GM21529 (cell line): Measurements from ENCODE around the gene EAPP.
"Not testable (repeated sequence)": the region's sequence is repeated elsewhere in the genome, so short reads cannot be mapped to it uniquely, and the experiment has no call there.

Experiments used
- ATAC-seq: cut with Tn5 transposase; IDR thresholded peaks from one replicate; pipeline ENCODE4 v1.9.1; 2021; ENCODE audit not compliant: unreplicated experiment

The EAPP gene

GRCh38 chr14:34488528-34488927, 51.0 kb downstream of the EAPP start:
- no peak for ATAC-seq

DNA sequence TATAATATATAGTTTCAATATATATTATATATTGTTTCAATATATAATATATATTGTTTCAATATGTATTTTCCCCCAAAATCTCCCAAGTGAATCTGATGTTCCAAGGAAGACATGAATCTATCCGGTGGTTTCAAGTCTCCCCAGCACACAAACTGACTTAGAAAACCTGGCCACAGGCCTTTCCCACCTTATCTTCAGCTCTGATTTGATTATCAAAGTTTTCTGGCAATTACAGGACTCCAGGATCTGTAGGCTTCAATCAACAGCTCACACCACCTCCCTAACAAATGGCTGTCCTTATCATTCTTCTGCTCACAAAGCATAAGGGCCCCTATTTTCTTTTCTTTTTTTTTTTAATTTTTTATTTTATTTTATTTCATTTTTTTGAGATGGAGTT, 54.8 kb downstream of the EAPP start:
- no peak for ATAC-seq

DNA sequence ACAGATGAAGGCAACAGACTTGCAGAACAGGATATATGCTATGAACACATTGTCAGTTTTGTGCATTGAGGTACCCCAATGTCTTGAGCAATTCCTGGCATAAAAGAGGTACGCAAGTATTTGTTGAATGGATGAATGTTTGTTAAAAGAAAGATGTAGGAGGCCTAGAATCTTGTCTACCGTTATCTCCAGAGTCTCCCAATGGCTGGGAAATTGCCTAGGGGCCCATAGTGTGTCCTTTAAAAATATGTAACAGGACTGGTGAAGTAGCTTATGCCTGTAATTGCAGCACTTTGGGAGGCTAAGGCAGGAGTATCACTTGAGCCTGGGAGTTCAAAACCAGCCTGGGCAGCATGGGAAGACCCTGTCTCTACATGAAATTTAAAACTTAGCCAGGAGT, 57.0 kb downstream of the EAPP start:
- no peak for ATAC-seq

DNA sequence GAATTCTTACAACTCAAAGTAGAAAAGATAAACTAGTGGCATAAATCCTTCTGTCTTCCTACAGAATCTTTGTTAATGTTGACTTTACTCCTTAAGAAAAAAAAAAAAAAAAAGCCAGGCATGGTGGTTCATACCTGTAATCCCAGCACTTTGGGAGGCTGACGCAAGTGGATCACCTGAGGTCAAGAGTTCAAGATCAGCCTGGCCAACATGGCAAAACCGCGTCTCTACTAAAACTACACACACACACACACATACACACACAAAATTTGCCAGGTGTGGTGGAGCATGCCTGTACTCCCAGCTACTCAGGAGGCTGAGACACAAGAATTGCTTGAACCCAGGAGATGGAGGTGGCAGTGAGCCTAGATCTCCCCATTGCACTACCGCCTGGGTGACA, 59.8 kb downstream of the EAPP start:
- no peak for ATAC-seq

DNA sequence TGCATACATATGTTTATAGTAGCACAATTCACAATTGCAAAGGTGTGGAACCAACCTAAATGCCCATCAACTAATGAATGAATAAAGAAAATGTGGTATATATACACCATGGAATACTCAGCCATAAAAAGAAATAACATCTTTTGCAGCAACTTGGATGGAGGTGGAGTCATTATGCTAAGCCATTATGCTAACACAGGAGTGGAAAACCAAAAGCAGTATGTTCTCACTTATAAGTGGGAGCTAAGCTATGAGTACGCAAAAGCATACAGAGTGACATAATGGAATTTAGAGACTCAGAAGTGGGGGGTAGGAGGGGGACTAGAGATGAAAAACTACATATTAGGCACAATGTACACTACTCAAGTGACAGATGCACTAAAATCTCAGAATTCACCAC, 61.2 kb downstream of the EAPP start:
- ATAC-seq: no peak

DNA sequence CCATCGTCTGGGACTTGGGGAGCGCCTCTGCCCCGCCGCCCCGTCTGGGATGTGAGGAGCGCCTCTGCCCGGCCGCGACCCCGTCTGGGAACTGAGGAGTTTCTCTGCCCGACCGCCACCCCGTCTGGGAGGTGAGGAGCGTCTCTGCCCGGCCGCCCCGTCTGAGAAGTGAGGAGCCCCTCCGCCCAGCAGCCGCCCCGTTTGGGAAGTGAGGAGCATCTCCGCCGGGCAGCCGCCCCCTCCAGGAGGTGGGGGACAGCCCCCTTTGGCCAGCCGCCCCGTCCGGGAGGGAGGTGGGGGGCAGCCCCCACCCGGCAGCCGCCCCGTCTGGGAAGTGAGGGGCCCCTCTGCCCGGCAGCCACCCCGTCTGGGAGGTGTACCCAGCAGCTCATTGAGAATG, 63.5 kb downstream of the EAPP start:
- not testable (repeated sequence) for ATAC-seq

DNA sequence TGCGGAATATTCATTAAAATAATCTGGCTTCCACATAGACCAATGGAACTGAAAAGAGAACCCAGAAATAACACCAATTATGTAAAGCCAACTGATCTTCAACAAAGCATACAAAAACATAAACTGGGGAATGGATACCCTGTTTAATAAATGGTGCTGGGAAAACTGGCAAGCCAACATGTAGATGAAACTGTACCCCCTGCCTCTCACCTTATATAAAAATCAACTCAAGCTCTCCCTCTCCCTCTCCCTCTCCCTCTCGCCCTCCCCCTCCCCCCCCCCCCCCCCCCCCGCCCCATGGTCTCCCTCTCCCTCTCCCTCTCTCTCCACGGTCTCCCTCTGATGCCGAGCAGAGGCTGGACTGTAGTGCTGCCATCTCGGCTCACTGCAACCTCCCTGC, 64.3 kb downstream of the EAPP start:
- no peak for ATAC-seq

DNA sequence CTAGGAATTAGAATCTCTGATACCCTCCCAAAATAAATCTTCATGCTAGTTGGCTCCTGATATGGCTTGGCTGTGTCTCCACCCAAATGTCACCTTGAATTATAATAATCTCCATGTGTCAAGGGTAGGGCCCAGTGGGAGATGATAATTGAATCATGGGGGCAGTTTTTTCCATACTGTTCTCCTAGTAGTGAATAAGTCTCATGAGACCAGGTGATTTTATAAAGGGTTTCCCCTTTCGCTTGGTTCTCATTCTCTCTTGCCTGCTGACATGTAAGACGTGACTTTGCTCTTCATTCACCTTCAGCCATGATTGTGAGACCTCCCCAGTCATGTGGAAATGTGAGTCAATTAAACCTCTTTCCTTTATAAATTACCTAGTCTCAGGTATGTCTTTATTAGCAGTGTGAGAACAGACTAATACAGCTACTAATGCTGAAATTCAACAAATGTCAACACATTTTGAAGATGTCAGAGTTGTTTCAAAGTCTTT, 65.3 kb downstream of the EAPP start:
- ATAC-seq: no peak

- ATAC-seq: no peak
These were observed 66.7 kb downstream of the EAPP start for GRCh38 chr14:34472706-34473279.

- no peak for ATAC-seq
These were observed 69.2 kb downstream of the EAPP start for GRCh38 chr14:34470319-34470718.

DNA sequence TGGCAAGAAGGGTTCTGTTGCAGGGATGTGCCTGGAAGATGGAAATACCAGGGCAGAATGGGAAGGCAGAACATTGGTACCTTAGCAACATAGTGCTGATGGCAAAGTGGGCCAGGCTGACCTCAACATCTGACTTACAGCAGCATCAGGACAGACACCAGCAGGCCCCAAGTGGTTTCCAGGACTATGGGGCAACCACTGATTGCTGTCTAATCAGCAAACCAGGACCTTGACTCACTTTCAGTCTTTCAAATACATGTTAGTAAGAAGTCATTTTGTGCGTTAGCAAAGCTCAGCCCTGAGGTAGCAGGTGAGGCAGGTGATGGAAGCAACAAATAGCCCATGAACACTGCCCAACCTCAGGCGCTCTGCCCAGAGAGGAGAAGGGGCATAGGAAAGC, 72.8 kb downstream of the EAPP start:
- no peak for ATAC-seq
